ENCODE results near the gene LRP1. TPM values are rescaled to one million over a fixed set of nuclear protein-coding genes. Genes with fewer than 3 reads are reported as not detected.

Gene LRP1
- total and polyA plus RNA-seq, 2 experiments from 2014 or later, result 26.6 to 145 TPM

DNA sequence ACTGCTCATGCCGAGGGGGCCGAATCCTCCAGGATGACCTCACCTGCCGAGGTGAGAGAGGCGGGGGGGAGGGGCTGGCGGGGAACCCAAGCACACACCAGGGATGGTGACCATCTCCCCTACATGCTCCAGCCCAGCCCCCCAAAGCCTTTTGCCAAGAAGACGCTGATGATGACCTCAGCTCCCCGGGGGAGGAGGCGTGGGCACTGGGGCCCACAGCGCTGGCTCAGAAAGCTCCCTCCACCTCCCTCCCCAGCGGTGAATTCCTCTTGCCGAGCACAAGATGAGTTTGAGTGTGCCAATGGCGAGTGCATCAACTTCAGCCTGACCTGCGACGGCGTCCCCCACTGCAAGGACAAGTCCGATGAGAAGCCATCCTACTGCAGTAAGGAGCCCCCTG lies 64.6 kb downstream of the LRP1 start:
- no peaks in the 10 kb centered on the region for H3K4me1 Mint-ChIP-seq
- H3K36me3 Mint-ChIP-seq (ENCODE audit: low read depth), result peaks cover 97% of the 10 kb centered on the region
- Histone ChIP-seq H4K20me1 (replicated peaks; ENCODE audit: insufficient read depth) (no peaks in the 10 kb centered on the region; the same call in 1 of the 2 replicates), H3K9me2 (ENCODE audit: insufficient read depth) (no peaks in the 10 kb centered on the region), H3K4me2 (no peak overlapping the region), H3K79me2 (replicated peaks; ENCODE audit: insufficient read depth) (no peaks in the 10 kb centered on the region), H3K4me1 (ENCODE audit: insufficient read depth) (no peaks in the 10 kb centered on the region), H3K27me3 (ENCODE audit: insufficient read depth) (no peaks in the 10 kb centered on the region), H3K36me3 (ENCODE audit: insufficient read depth) (peaks cover 27% of the 10 kb centered on the region; the same call in 1 of the 2 replicates), H2AFZ (no peak overlapping the region), H3F3A (replicated peaks; ENCODE audit: low read depth) (peaks cover 12% of the 10 kb centered on the region; the same call in 1 of the 2 replicates), H3K4me3 (no peak overlapping the region), H3K27ac (ENCODE audit: low read depth) (no peak overlapping the region)
- TF ChIP-seq NANOG (IDR thresholded peaks at IDR 0.05; ENCODE audit: borderline replicate concordance) (no peak), ZNF331 (CRISPR knock-in tag; IDR thresholded peaks at IDR 0.05; ENCODE audit: low read depth) (no peak), STAT1 (IDR thresholded peaks at IDR 0.05; ENCODE audit: unreplicated experiment) (no peak), EZH2phosphoT487 (IDR thresholded peaks at IDR 0.05; ENCODE audit: unreplicated experiment) (no peak), ZNF114 (CRISPR knock-in tag; IDR thresholded peaks at IDR 0.05) (no peak), EZH2 (IDR thresholded peaks at IDR 0.05; ENCODE audit: low read depth, unreplicated experiment) (no peak), POLR2AphosphoS5 (IDR thresholded peaks at IDR 0.05; ENCODE audit: low read depth) (no peak), JUNB (IDR thresholded peaks at IDR 0.05; ENCODE audit: unreplicated experiment) (no peak), CREB1 (CRISPR knock-in tag; IDR thresholded peaks at IDR 0.05; ENCODE audit: low read depth) (no peak)
- TF ChIP-seq, protein P1, sequence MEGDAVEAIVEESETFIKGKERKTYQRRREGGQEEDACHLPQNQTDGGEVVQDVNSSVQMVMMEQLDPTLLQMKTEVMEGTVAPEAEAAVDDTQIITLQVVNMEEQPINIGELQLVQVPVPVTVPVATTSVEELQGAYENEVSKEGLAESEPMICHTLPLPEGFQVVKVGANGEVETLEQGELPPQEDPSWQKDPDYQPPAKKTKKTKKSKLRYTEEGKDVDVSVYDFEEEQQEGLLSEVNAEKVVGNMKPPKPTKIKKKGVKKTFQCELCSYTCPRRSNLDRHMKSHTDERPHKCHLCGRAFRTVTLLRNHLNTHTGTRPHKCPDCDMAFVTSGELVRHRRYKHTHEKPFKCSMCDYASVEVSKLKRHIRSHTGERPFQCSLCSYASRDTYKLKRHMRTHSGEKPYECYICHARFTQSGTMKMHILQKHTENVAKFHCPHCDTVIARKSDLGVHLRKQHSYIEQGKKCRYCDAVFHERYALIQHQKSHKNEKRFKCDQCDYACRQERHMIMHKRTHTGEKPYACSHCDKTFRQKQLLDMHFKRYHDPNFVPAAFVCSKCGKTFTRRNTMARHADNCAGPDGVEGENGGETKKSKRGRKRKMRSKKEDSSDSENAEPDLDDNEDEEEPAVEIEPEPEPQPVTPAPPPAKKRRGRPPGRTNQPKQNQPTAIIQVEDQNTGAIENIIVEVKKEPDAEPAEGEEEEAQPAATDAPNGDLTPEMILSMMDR (conservative IDR thresholded peaks at IDR 0.05; ENCODE audit: low read depth in 2 of 2), result no peak
- TF ChIP-seq, protein P2, sequence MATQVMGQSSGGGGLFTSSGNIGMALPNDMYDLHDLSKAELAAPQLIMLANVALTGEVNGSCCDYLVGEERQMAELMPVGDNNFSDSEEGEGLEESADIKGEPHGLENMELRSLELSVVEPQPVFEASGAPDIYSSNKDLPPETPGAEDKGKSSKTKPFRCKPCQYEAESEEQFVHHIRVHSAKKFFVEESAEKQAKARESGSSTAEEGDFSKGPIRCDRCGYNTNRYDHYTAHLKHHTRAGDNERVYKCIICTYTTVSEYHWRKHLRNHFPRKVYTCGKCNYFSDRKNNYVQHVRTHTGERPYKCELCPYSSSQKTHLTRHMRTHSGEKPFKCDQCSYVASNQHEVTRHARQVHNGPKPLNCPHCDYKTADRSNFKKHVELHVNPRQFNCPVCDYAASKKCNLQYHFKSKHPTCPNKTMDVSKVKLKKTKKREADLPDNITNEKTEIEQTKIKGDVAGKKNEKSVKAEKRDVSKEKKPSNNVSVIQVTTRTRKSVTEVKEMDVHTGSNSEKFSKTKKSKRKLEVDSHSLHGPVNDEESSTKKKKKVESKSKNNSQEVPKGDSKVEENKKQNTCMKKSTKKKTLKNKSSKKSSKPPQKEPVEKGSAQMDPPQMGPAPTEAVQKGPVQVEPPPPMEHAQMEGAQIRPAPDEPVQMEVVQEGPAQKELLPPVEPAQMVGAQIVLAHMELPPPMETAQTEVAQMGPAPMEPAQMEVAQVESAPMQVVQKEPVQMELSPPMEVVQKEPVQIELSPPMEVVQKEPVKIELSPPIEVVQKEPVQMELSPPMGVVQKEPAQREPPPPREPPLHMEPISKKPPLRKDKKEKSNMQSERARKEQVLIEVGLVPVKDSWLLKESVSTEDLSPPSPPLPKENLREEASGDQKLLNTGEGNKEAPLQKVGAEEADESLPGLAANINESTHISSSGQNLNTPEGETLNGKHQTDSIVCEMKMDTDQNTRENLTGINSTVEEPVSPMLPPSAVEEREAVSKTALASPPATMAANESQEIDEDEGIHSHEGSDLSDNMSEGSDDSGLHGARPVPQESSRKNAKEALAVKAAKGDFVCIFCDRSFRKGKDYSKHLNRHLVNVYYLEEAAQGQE (IDR thresholded peaks at IDR 0.05; ENCODE audit: unreplicated experiment), result no peak
- TF ChIP-seq, protein P3, sequence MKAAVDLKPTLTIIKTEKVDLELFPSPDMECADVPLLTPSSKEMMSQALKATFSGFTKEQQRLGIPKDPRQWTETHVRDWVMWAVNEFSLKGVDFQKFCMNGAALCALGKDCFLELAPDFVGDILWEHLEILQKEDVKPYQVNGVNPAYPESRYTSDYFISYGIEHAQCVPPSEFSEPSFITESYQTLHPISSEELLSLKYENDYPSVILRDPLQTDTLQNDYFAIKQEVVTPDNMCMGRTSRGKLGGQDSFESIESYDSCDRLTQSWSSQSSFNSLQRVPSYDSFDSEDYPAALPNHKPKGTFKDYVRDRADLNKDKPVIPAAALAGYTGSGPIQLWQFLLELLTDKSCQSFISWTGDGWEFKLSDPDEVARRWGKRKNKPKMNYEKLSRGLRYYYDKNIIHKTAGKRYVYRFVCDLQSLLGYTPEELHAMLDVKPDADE (IDR thresholded peaks at IDR 0.05), result no peak
- TF ChIP-seq, protein P4, sequence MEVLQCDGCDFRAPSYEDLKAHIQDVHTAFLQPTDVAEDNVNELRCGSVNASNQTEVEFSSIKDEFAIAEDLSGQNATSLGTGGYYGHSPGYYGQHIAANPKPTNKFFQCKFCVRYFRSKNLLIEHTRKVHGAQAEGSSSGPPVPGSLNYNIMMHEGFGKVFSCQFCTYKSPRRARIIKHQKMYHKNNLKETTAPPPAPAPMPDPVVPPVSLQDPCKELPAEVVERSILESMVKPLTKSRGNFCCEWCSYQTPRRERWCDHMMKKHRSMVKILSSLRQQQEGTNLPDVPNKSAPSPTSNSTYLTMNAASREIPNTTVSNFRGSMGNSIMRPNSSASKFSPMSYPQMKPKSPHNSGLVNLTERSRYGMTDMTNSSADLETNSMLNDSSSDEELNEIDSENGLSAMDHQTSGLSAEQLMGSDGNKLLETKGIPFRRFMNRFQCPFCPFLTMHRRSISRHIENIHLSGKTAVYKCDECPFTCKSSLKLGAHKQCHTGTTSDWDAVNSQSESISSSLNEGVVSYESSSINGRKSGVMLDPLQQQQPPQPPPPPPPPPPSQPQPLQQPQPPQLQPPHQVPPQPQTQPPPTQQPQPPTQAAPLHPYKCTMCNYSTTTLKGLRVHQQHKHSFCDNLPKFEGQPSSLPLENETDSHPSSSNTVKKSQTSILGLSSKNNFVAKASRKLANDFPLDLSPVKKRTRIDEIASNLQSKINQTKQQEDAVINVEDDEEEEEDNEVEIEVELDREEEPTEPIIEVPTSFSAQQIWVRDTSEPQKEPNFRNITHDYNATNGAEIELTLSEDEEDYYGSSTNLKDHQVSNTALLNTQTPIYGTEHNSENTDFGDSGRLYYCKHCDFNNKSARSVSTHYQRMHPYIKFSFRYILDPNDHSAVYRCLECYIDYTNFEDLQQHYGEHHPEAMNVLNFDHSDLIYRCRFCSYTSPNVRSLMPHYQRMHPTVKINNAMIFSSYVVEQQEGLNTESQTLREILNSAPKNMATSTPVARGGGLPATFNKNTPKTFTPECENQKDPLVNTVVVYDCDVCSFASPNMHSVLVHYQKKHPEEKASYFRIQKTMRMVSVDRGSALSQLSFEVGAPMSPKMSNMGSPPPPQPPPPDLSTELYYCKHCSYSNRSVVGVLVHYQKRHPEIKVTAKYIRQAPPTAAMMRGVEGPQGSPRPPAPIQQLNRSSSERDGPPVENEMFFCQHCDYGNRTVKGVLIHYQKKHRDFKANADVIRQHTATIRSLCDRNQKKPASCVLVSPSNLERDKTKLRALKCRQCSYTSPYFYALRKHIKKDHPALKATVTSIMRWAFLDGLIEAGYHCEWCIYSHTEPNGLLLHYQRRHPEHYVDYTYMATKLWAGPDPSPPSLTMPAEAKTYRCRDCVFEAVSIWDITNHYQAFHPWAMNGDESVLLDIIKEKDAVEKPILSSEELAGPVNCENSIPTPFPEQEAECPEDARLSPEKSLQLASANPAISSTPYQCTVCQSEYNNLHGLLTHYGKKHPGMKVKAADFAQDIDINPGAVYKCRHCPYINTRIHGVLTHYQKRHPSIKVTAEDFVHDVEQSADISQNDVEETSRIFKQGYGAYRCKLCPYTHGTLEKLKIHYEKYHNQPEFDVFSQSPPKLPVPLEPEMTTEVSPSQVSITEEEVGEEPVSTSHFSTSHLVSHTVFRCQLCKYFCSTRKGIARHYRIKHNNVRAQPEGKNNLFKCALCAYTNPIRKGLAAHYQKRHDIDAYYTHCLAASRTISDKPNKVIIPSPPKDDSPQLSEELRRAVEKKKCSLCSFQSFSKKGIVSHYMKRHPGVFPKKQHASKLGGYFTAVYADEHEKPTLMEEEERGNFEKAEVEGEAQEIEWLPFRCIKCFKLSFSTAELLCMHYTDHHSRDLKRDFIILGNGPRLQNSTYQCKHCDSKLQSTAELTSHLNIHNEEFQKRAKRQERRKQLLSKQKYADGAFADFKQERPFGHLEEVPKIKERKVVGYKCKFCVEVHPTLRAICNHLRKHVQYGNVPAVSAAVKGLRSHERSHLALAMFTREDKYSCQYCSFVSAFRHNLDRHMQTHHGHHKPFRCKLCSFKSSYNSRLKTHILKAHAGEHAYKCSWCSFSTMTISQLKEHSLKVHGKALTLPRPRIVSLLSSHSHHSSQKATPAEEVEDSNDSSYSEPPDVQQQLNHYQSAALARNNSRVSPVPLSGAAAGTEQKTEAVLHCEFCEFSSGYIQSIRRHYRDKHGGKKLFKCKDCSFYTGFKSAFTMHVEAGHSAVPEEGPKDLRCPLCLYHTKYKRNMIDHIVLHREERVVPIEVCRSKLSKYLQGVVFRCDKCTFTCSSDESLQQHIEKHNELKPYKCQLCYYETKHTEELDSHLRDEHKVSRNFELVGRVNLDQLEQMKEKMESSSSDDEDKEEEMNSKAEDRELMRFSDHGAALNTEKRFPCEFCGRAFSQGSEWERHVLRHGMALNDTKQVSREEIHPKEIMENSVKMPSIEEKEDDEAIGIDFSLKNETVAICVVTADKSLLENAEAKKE (CRISPR knock-in tag; IDR thresholded peaks at IDR 0.05), result no peak
- no peak overlapping the region for H3K4me3 Mint-ChIP-seq
- H3K27ac Mint-ChIP-seq, result no peak overlapping the region
- peaks cover 14% of the 10 kb centered on the region for H3K27me3 Mint-ChIP-seq (ENCODE audit: insufficient read depth, low read depth, poor library complexity)
- DNase-seq (ENCODE audit: low spot score) (no peak), ATAC-seq (no peak)
- no peaks in the 10 kb centered on the region; the same call in 2 of the 3 replicates for H3K9me3 Mint-ChIP-seq
